ENCODE measurements around the gene COPS6.

- TF ChIP-seq RAD21 (IDR thresholded peaks at IDR 0.05; ENCODE audit: low read length) (no peak), CTCF (conservative IDR thresholded peaks at IDR 0.05; ENCODE audit: low read depth, low read length) (no peak), POLR2A (IDR thresholded peaks at IDR 0.05; ENCODE audit: low read depth, low read length) (no peak), MAZ (IDR thresholded peaks at IDR 0.05; ENCODE audit: borderline replicate concordance, low read depth, low read length) (no peak), SMC3 (IDR thresholded peaks at IDR 0.05; ENCODE audit: low read depth, low read length) (no peak), CEBPB (IDR thresholded peaks at IDR 0.05; ENCODE audit: low read depth, low read length) (no peak), MXI1 (IDR thresholded peaks at IDR 0.05; ENCODE audit: borderline replicate concordance, low read depth, low read length) (no peak), USF2 (IDR thresholded peaks at IDR 0.05; ENCODE audit: low read depth, low read length) (no peak), NFE2L2 (IDR thresholded peaks at IDR 0.05; ENCODE audit: low read depth, low read length) (no peak)
- TF ChIP-seq, protein P1, sequence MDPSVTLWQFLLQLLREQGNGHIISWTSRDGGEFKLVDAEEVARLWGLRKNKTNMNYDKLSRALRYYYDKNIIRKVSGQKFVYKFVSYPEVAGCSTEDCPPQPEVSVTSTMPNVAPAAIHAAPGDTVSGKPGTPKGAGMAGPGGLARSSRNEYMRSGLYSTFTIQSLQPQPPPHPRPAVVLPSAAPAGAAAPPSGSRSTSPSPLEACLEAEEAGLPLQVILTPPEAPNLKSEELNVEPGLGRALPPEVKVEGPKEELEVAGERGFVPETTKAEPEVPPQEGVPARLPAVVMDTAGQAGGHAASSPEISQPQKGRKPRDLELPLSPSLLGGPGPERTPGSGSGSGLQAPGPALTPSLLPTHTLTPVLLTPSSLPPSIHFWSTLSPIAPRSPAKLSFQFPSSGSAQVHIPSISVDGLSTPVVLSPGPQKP (IDR thresholded peaks at IDR 0.05; ENCODE audit: borderline replicate concordance, low read depth, low read length): no peak
Observed at GRCh38 chr7:100059251-100059739, 29.5 kb upstream of the COPS6 start.
